Karpas-422 (cell line): ENCODE data around the gene RPL22. TPM values are rescaled to one million over a fixed set of nuclear protein-coding genes. Genes with fewer than 3 reads are reported as not detected.

ENCODE experiments used
- DNase-seq: peaks from one replicate; pipeline ENCODE4 v3.0.0-alpha.2; 2015
- H2AFZ ChIP-seq: fragments of 200-600 bp; sonication (generic); 2 replicates; pipeline ENCODE4 v1.6.1; 2014; ENCODE audit warnings: antibody characterized with exemption, low read length, mixed read lengths
- H3K27ac ChIP-seq: fragments of 200-600 bp; sonication (generic); 2 replicates; pipeline ENCODE4 v1.5.1; 2014; ENCODE audit warnings: mild to moderate bottlenecking, low read length, moderate library complexity
- H3K27me3 ChIP-seq: fragments of 200-600 bp; sonication (generic); 2 replicates; pipeline ENCODE4 v1.6.1; 2014; ENCODE audit warnings: low read length, mixed read lengths
- H3K36me3 ChIP-seq: fragments of 200-600 bp; sonication (generic); 2 replicates; pipeline ENCODE4 v1.6.1; 2014; ENCODE audit warnings: low read length, mixed read lengths; ENCODE audit not compliant: insufficient read depth
- H3K4me1 ChIP-seq: fragments of 200-600 bp; sonication (generic); 2 replicates; pipeline ENCODE4 v1.6.1; 2014; ENCODE audit warnings: mild to moderate bottlenecking, low read length, mixed read lengths
- H3K4me2 ChIP-seq: fragments of 200-600 bp; sonication (generic); 2 replicates; pipeline ENCODE4 v1.6.1; 2014; ENCODE audit warnings: low read length, low read depth, mild to moderate bottlenecking; ENCODE audit not compliant: poor library complexity, severe bottlenecking
- H3K4me3 ChIP-seq: fragments of 200-600 bp; sonication (generic); 2 replicates; pipeline ENCODE4 v1.5.1; 2014; ENCODE audit warnings: mild to moderate bottlenecking, antibody characterized with exemption, low read length, mixed read lengths
- H3K79me2 ChIP-seq: fragments of 200-600 bp; sonication (generic); 2 replicates; pipeline ENCODE4 v1.6.1; 2014; ENCODE audit warnings: mild to moderate bottlenecking, low read length, mixed read lengths
- H3K9ac ChIP-seq: fragments of 200-600 bp; sonication (generic); 2 replicates; pipeline ENCODE4 v1.6.0; 2014; ENCODE audit warnings: low read length
- H3K9me2 ChIP-seq: fragments of 200-600 bp; sonication (generic), shearing (Covaris generic); replicated peaks from 2 replicates; pipeline ENCODE4 v1.6.0; 2014; ENCODE audit warnings: mild to moderate bottlenecking, low read length, moderate library complexity; ENCODE audit not compliant: insufficient read depth
- H3K9me3 ChIP-seq: fragments of 300-700, 200-600 bp; sonication (generic); 2 replicates; pipeline ENCODE4 v1.6.1; 2014; ENCODE audit warnings: low read length, mixed read lengths
- H4K20me1 ChIP-seq: fragments of 200-600 bp; sonication (generic); 2 replicates; pipeline ENCODE4 v1.6.1; 2014; ENCODE audit warnings: mild to moderate bottlenecking, antibody characterized with exemption, low read length, low read depth; ENCODE audit not compliant: insufficient read depth
- total RNA-seq: library from RNA; depleted of rRNA; stranded (reverse); fragments of >200 nt; shearing (Covaris generic); gene quantifications from 2 replicates; pipeline ENCODE4 v1.2.3, GENCODE V29; 2014; ENCODE audit warnings: low replicate concordance

Gene RPL22
- total RNA-seq, 1 experiment from 2014 or later, result 183 TPM

- no peaks in the 10 kb centered on the region for H3K36me3 ChIP-seq
- DNase-seq, result no peak
- H3K4me1 ChIP-seq, result no peaks in the 10 kb centered on the region
- H4K20me1 ChIP-seq, result peaks cover 5% of the 10 kb centered on the region; the same call in 1 of the 2 replicates
- H3K9ac ChIP-seq, result no peak overlapping the region
- no peaks in the 10 kb centered on the region for H3K9me3 ChIP-seq
- no peaks in the 10 kb centered on the region for H3K79me2 ChIP-seq
- no peaks in the 10 kb centered on the region; the same call in 1 of the 2 replicates for H3K9me2 ChIP-seq
- no peak overlapping the region for H3K4me2 ChIP-seq
- no peaks in the 10 kb centered on the region for H3K27me3 ChIP-seq
- H3K27ac ChIP-seq, result no peak overlapping the region
- no peak overlapping the region for H3K4me3 ChIP-seq
- no peak overlapping the region for H2AFZ ChIP-seq
These were observed 22.6 kb downstream of the RPL22 start for GRCh38 chr1:6176779-6177178.

- H3K27me3 ChIP-seq, result no peaks in the 10 kb centered on the region
- H3K9me2 ChIP-seq, result no peaks in the 10 kb centered on the region; the same call in 1 of the 2 replicates
- no peak overlapping the region for H3K4me3 ChIP-seq
- peaks cover 5% of the 10 kb centered on the region; the same call in 1 of the 2 replicates for H4K20me1 ChIP-seq
- H3K27ac ChIP-seq, result no peak overlapping the region
- no peak for DNase-seq
- no peaks in the 10 kb centered on the region for H3K4me1 ChIP-seq
- H3K79me2 ChIP-seq, result no peaks in the 10 kb centered on the region
- H2AFZ ChIP-seq, result no peak overlapping the region
- no peak overlapping the region for H3K9ac ChIP-seq
- no peaks in the 10 kb centered on the region for H3K9me3 ChIP-seq
- no peaks in the 10 kb centered on the region for H3K36me3 ChIP-seq
- no peak overlapping the region for H3K4me2 ChIP-seq
These were observed 24.0 kb downstream of the RPL22 start for GRCh38 chr1:6175411-6175828.

- no peak overlapping the region for H3K9ac ChIP-seq
- H3K4me2 ChIP-seq, result no peak overlapping the region
These were observed 24.6 kb downstream of the RPL22 start for GRCh38 chr1:6174621-6175410.

GRCh38 chr1:6172549-6172948 lies 26.8 kb downstream of the RPL22 start:
- H3K36me3 ChIP-seq, result no peaks in the 10 kb centered on the region
- H3K9me3 ChIP-seq, result no peaks in the 10 kb centered on the region
- no peaks in the 10 kb centered on the region for H3K4me1 ChIP-seq
- H4K20me1 ChIP-seq, result peaks cover 6% of the 10 kb centered on the region; the same call in 1 of the 2 replicates
- no peak overlapping the region for H3K4me2 ChIP-seq
- H3K27ac ChIP-seq, result no peak overlapping the region
- no peak overlapping the region for H2AFZ ChIP-seq
- H3K4me3 ChIP-seq, result no peak overlapping the region
- no peak for DNase-seq
- no peaks in the 10 kb centered on the region for H3K79me2 ChIP-seq
- H3K27me3 ChIP-seq, result no peaks in the 10 kb centered on the region
- H3K9ac ChIP-seq, result no peak overlapping the region
- no peaks in the 10 kb centered on the region; the same call in 1 of the 2 replicates for H3K9me2 ChIP-seq

More at GRCh38 chr1:6174621-6175410, 24.6 kb downstream of the RPL22 start:
- H3K27me3 ChIP-seq, result no peaks in the 10 kb centered on the region
- H3K4me1 ChIP-seq, result no peaks in the 10 kb centered on the region
- H3K9me3 ChIP-seq, result no peaks in the 10 kb centered on the region
- DNase-seq, result no peak
- no peak overlapping the region for H3K27ac ChIP-seq
- H2AFZ ChIP-seq, result no peak overlapping the region
- no peaks in the 10 kb centered on the region for H3K79me2 ChIP-seq
- H4K20me1 ChIP-seq, result peaks cover 5% of the 10 kb centered on the region; the same call in 1 of the 2 replicates
- H3K36me3 ChIP-seq, result no peaks in the 10 kb centered on the region
- H3K4me3 ChIP-seq, result no peak overlapping the region
- H3K9me2 ChIP-seq, result no peaks in the 10 kb centered on the region; the same call in 1 of the 2 replicates

GRCh38 chr1:6171548-6172124 lies 27.8 kb downstream of the RPL22 start:
- H3K27me3 ChIP-seq, result no peaks in the 10 kb centered on the region
- no peaks in the 10 kb centered on the region for H3K4me1 ChIP-seq
- no peaks in the 10 kb centered on the region for H3K36me3 ChIP-seq
- H2AFZ ChIP-seq, result no peak overlapping the region
- H3K4me2 ChIP-seq, result no peak overlapping the region
- no peak overlapping the region for H3K4me3 ChIP-seq
- no peaks in the 10 kb centered on the region; the same call in 1 of the 2 replicates for H3K9me2 ChIP-seq
- H4K20me1 ChIP-seq, result peaks cover 4% of the 10 kb centered on the region; the same call in 1 of the 2 replicates
- H3K79me2 ChIP-seq, result no peaks in the 10 kb centered on the region
- H3K9me3 ChIP-seq, result no peaks in the 10 kb centered on the region
- no peak overlapping the region for H3K27ac ChIP-seq
- no peak overlapping the region for H3K9ac ChIP-seq
- peak; percentile 68 for DNase-seq

GRCh38 chr1:6170742-6171201 lies 28.6 kb downstream of the RPL22 start:
- H2AFZ ChIP-seq, result no peak overlapping the region
- no peak overlapping the region for H3K4me3 ChIP-seq
- H4K20me1 ChIP-seq, result 0 out of 2 replicates have a peak, but pooled peaks cover 4% of the 10 kb centered on the region
- H3K27ac ChIP-seq, result no peak overlapping the region
- H3K4me2 ChIP-seq, result no peak overlapping the region
- H3K9me2 ChIP-seq, result no peaks in the 10 kb centered on the region; the same call in 1 of the 2 replicates
- no peaks in the 10 kb centered on the region for H3K4me1 ChIP-seq
- no peaks in the 10 kb centered on the region for H3K36me3 ChIP-seq
- no peak overlapping the region for H3K9ac ChIP-seq
- H3K27me3 ChIP-seq, result no peaks in the 10 kb centered on the region
- no peak for DNase-seq
- no peaks in the 10 kb centered on the region for H3K79me2 ChIP-seq
- no peaks in the 10 kb centered on the region for H3K9me3 ChIP-seq

- Histone ChIP-seq H3K4me2 (no peak overlapping the region), H3K27me3 (no peaks in the 10 kb centered on the region), H3K9ac (no peak overlapping the region), H3K9me2 (no peaks in the 10 kb centered on the region; the same call in 1 of the 2 replicates), H3K4me3 (no peak overlapping the region), H3K79me2 (no peaks in the 10 kb centered on the region), H3K9me3 (no peaks in the 10 kb centered on the region), H3K4me1 (no peaks in the 10 kb centered on the region), H2AFZ (no peak overlapping the region), H3K27ac (no peak overlapping the region), H3K36me3 (no peaks in the 10 kb centered on the region), H4K20me1 (0 out of 2 replicates have a peak, but pooled peaks cover 4% of the 10 kb centered on the region)
- DNase-seq, result no peak
These were observed 29.2 kb downstream of the RPL22 start for GRCh38 chr1:6170116-6170741.
